Panc1 (cell line): ENCODE results near the gene DCST1. TPM values are rescaled to one million over a fixed set of nuclear protein-coding genes. Genes with fewer than 3 reads are reported as not detected.

ENCODE experiments used
- ATAC-seq: fragments of 200-7000 bp; cut with Tn5 transposase; 2 replicates; pipeline ENCODE4 v1.9.1; 2020; ENCODE audit warnings: mild to moderate bottlenecking, moderate library complexity
- BruUV-seq: library from RNA; stranded (reverse); fragments of 400-500 nt; replicated peaks from 2 replicates; lab custom pipeline; 2021; lab: Mats Ljungman, UMichigan
- CTCF ChIA-PET: fragments of 300-600 bp; sonication (Branson Sonifier 250); formaldehyde crosslinking; loops from one replicate; lab custom pipeline; 2022; ENCODE audit warnings: antibody characterized with exemption; lab: Charles Lee
- POLR2A ChIA-PET: fragments of 300-600 bp; sonication (Branson Sonifier 250); formaldehyde crosslinking; loops from one replicate; lab custom pipeline; 2022; ENCODE audit warnings: antibody characterized with exemption; lab: Charles Lee
- DNase-seq: peaks from one replicate; pipeline ENCODE4 v3.0.0-alpha.2; 2010; ENCODE audit warnings: low read depth, low spot score
- H3K27ac ChIP-seq: 2 replicates; pipeline ENCODE4 v1.5.1; 2011; ENCODE audit warnings: mild to moderate bottlenecking, low read length, inconsistent platforms
- H3K27me3 ChIP-seq: fragments of 200-500 bp; sonication (Bioruptor generic); 2 replicates; pipeline ENCODE4 v1.6.0; 2014; ENCODE audit warnings: low read length, inconsistent platforms; ENCODE audit not compliant: control insufficient read depth, insufficient read depth
- H3K36me3 ChIP-seq: fragments of 200-500 bp; sonication (Bioruptor generic); 2 replicates; pipeline ENCODE4 v1.5.1; 2014; ENCODE audit warnings: inconsistent platforms, mild to moderate bottlenecking, low read length, moderate library complexity; ENCODE audit not compliant: control insufficient read depth, insufficient read depth
- H3K4me1 ChIP-seq: 2 replicates; pipeline ENCODE4 v1.5.1; 2011; ENCODE audit warnings: inconsistent platforms, mild to moderate bottlenecking, low read length, moderate library complexity; ENCODE audit not compliant: control insufficient read depth, insufficient read depth
- H3K4me3 ChIP-seq, 2 experiments: 2 replicates each; pipeline ENCODE4 v1.5.1; 2011 to 2012; ENCODE audit warnings: low read depth in 2 of 2, low read length in 2 of 2, mild to moderate bottlenecking in 2 of 2, inconsistent platforms in 1 of 2, moderate library complexity in 1 of 2
- H3K9me3 ChIP-seq: fragments of 200-500 bp; sonication (Bioruptor generic); 2 replicates; pipeline ENCODE4 v1.5.1; 2014; ENCODE audit warnings: low read depth, mild to moderate bottlenecking, inconsistent platforms, low read length, moderate library complexity; ENCODE audit not compliant: control insufficient read depth, insufficient read depth
- POLR2AphosphoS5 ChIP-seq: IDR thresholded peaks from 2 replicates; pipeline ENCODE4 v1.6.1; 2012; ENCODE audit warnings: mild to moderate bottlenecking, low read depth, low read length, moderate library complexity
- SIN3A ChIP-seq: IDR thresholded peaks from 2 replicates; pipeline ENCODE4 v1.6.1; 2012; ENCODE audit warnings: low read depth, mild to moderate bottlenecking, low read length, moderate library complexity, borderline replicate concordance; ENCODE audit not compliant: insufficient read depth
- TCF7L2 ChIP-seq: IDR thresholded peaks from 2 replicates; pipeline ENCODE4 v1.6.1; 2011; ENCODE audit warnings: mild to moderate bottlenecking, low read depth, low read length, inconsistent platforms
- in situ Hi-C: cut with HindIII; loops from 2 replicates; pipeline ENCODE4 v1.10.0; 2016; ENCODE audit warnings: low sequenced_read_pairs, low pct_unique_long_range_greater_than_20kb
- intact Hi-C: fragments of 100-400 bp; cut with micrococcal nuclease; formaldehyde crosslinking; loops from one replicate; pipeline ENCODE4 v1.10.0; 2022; ENCODE audit not compliant: unreplicated experiment
- total RNA-seq: library from RNA; stranded (reverse); gene quantifications from one replicate; pipeline ENCODE4 v1.2.1, GENCODE V29; 2021; ENCODE audit not compliant: unreplicated experiment
- TF ChIP-seq, protein P1 (sequence below), 2 experiments: IDR thresholded peaks; 2 replicates each; pipeline ENCODE4 v1.6.1; 2011 to 2012; ENCODE audit warnings: low read depth in 2 of 2, control low read depth in 1 of 2, low read length in 1 of 2, mild to moderate bottlenecking in 1 of 2, moderate library complexity in 1 of 2; ENCODE audit not compliant: insufficient read depth in 1 of 2
- TF ChIP-seq, protein P2 (sequence below): fragments of 450-650 bp; IDR thresholded peaks from 2 replicates; pipeline ENCODE4 v1.5.1; 2017; ENCODE audit warnings: mild to moderate bottlenecking

DCST1 gene
- total RNA-seq, 1 experiment from 2014 or later: not detected

DNA sequence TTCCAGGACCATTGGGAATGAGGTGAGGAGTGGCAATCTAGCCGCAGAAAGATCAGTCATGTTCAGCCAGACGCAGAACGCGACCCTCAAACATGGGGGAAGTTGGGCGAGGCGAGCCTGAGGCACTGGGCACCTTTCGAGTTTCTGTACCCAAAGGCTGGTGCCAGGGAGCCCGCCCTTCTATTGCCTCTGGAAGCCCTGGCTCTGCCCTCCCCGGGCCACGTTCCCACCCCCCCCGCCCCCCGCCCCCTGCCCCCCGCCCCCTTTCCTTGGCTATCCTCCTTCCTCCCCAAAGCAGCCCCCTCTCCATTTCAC lies 33.3 kb upstream of the DCST1 start:
- in situ Hi-C loops: no loop called here
- Histone ChIP-seq H3K4me3 (peak overlapping the region; percentile 69 to 74), H3K36me3 (peaks cover 3% of the 10 kb centered on the region; the same call in 1 of the 2 replicates), H3K27ac (peak overlapping the region; percentile 94), H3K4me1 (peaks cover 22% of the 10 kb centered on the region), H3K9me3 (no peaks in the 10 kb centered on the region), H3K27me3 (no peaks in the 10 kb centered on the region)
- TF ChIP-seq SIN3A (no peak), TCF7L2 (no peak), POLR2AphosphoS5 (no peak)
- TF ChIP-seq, protein P1, sequence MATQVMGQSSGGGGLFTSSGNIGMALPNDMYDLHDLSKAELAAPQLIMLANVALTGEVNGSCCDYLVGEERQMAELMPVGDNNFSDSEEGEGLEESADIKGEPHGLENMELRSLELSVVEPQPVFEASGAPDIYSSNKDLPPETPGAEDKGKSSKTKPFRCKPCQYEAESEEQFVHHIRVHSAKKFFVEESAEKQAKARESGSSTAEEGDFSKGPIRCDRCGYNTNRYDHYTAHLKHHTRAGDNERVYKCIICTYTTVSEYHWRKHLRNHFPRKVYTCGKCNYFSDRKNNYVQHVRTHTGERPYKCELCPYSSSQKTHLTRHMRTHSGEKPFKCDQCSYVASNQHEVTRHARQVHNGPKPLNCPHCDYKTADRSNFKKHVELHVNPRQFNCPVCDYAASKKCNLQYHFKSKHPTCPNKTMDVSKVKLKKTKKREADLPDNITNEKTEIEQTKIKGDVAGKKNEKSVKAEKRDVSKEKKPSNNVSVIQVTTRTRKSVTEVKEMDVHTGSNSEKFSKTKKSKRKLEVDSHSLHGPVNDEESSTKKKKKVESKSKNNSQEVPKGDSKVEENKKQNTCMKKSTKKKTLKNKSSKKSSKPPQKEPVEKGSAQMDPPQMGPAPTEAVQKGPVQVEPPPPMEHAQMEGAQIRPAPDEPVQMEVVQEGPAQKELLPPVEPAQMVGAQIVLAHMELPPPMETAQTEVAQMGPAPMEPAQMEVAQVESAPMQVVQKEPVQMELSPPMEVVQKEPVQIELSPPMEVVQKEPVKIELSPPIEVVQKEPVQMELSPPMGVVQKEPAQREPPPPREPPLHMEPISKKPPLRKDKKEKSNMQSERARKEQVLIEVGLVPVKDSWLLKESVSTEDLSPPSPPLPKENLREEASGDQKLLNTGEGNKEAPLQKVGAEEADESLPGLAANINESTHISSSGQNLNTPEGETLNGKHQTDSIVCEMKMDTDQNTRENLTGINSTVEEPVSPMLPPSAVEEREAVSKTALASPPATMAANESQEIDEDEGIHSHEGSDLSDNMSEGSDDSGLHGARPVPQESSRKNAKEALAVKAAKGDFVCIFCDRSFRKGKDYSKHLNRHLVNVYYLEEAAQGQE (IDR thresholded peaks at IDR 0.05; ENCODE audit: insufficient read depth in 1 of 2, low read depth in 2 of 2, low read length in 1 of 2): no peak
- TF ChIP-seq, protein P2, sequence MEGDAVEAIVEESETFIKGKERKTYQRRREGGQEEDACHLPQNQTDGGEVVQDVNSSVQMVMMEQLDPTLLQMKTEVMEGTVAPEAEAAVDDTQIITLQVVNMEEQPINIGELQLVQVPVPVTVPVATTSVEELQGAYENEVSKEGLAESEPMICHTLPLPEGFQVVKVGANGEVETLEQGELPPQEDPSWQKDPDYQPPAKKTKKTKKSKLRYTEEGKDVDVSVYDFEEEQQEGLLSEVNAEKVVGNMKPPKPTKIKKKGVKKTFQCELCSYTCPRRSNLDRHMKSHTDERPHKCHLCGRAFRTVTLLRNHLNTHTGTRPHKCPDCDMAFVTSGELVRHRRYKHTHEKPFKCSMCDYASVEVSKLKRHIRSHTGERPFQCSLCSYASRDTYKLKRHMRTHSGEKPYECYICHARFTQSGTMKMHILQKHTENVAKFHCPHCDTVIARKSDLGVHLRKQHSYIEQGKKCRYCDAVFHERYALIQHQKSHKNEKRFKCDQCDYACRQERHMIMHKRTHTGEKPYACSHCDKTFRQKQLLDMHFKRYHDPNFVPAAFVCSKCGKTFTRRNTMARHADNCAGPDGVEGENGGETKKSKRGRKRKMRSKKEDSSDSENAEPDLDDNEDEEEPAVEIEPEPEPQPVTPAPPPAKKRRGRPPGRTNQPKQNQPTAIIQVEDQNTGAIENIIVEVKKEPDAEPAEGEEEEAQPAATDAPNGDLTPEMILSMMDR: no peak
- POLR2A ChIA-PET: interaction anchor here (1.0 kb wide), 1 partner anchor 18 kb away, joined by 10 read pairs; the partner anchor contains the start of gene FLAD1
- DNase-seq: no peak
- intact Hi-C loops: loop anchor here (5.0 kb wide), 1 partner anchor 273 kb away; no protein-coding TSS in a partner anchor
- no peak for ATAC-seq
- CTCF ChIA-PET: no interaction called here
- BruUV-seq: no TSS peak

DNA sequence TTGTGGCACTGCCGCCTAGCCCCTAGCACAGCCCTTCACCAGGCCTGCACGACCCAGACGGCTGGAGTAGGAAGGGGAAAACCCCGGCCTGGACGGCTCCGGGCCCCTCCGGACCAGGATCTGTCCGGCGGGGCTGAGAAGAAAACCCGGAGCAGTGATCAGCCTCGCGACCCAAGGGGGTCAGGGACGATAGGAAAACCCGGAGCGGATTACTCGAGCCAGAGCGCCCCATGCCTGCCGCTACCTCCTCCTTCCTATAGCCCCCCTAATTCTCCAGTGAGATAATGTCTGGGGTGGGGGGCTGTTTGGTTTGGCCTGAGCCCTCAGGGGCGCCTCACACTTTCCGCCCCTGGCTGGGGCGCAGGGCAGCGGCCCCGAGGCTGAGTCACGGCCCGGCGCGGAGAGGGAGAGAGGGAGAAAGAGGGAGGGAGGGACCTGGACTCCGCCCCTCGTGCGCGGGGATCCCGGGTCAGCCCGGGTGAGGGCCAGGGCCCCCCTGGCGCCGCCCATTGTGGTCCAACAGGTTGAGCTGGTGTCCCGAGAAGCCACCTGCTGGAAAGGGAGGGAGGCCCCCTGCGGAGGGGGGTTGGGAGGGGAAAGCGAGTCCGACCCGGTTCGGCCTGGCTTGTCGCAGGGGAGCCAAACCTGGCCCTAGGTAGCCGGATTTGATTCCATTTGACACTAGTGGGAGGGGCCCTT lies 32.7 kb upstream of the DCST1 start:
- intact Hi-C loops: loop anchor here (5.0 kb wide), 1 partner anchor 274 kb away; no protein-coding TSS in a partner anchor
- no TSS peak for BruUV-seq
- ChIA-PET POLR2A (interaction anchor here (0.7 kb wide), 1 partner anchor 27 kb away, joined by 3 read pairs; the partner anchor contains the start of gene CKS1B), CTCF (interaction anchor here (0.7 to 1.8 kb wide), 2 partner anchors 16 to 166 kb away, joined by 3 to 6 read pairs; no protein-coding TSS in a partner anchor)
- DNase-seq (no peak), ATAC-seq (peak; percentile 66)
- Histone ChIP-seq H3K4me3 (peak overlapping the region; percentile 69 to 74), H3K27me3 (no peaks in the 10 kb centered on the region), H3K9me3 (no peaks in the 10 kb centered on the region), H3K4me1 (peaks cover 25% of the 10 kb centered on the region), H3K36me3 (peaks cover 3% of the 10 kb centered on the region; the same call in 1 of the 2 replicates), H3K27ac (peak overlapping the region; percentile 94)
- TF ChIP-seq, protein P1 (IDR thresholded peaks at IDR 0.05; ENCODE audit: insufficient read depth in 1 of 2, low read depth in 2 of 2, low read length in 1 of 2): no peak
- TF ChIP-seq SIN3A: no peak; the same call in 1 of the 2 replicates
- TF ChIP-seq POLR2AphosphoS5: peak; percentile 55; the same call in 1 of the 2 replicates
- TF ChIP-seq TCF7L2: peak; percentile 26; the same call in 1 of the 2 replicates
- TF ChIP-seq, protein P2: no peak
- in situ Hi-C loops: no loop called here
